Neural cell (in vitro differentiated cells): ENCODE data around the gene RNF133. TPM values are rescaled to one million over a fixed set of nuclear protein-coding genes. Genes with fewer than 3 reads are reported as not detected.

Experiments
- H2AFZ ChIP-seq: fragments of 200-600, 300-800 bp; sonication (generic), shearing (Covaris generic); 2 replicates; pipeline ENCODE4 v1.6.0; 2014; ENCODE audit warnings: low read depth, mild to moderate bottlenecking, antibody characterized with exemption, low read length, moderate library complexity
- H3F3A ChIP-seq: fragments of 200-600 bp; shearing (Covaris generic); 2 replicates; pipeline ENCODE4 v1.6.1; 2016; ENCODE audit warnings: mild to moderate bottlenecking, moderate library complexity, mixed read lengths, antibody characterized with exemption, low read length; ENCODE audit not compliant: insufficient read depth, poor library complexity, severe bottlenecking
- H3K27ac ChIP-seq: fragments of 200-600, 300-800 bp; sonication (generic), shearing (Covaris generic); 2 replicates; pipeline ENCODE4 v1.5.1; 2014; ENCODE audit warnings: mild to moderate bottlenecking, low read length, moderate library complexity
- H3K27me3 ChIP-seq: fragments of 300-800, 200-600 bp; sonication (generic), shearing (Covaris generic); 2 replicates; pipeline ENCODE4 v1.6.0; 2014; ENCODE audit warnings: mild to moderate bottlenecking, low read depth, low read length, moderate library complexity; ENCODE audit not compliant: insufficient read depth
- H3K36me3 ChIP-seq: fragments of 300-800, 200-600 bp; sonication (generic), shearing (Covaris generic); 2 replicates; pipeline ENCODE4 v1.5.1; 2014; ENCODE audit warnings: mild to moderate bottlenecking, antibody characterized with exemption, low read length, moderate library complexity; ENCODE audit not compliant: insufficient read depth
- H3K4me2 ChIP-seq: fragments of 300-800, 200-600 bp; sonication (generic), shearing (Covaris generic); 2 replicates; pipeline ENCODE4 v1.6.0; 2014; ENCODE audit warnings: mild to moderate bottlenecking, low read length
- H3K4me3 ChIP-seq: fragments of 300-800, 200-600 bp; sonication (generic), shearing (Covaris generic); 2 replicates; pipeline ENCODE4 v1.5.1; 2014; ENCODE audit warnings: mild to moderate bottlenecking, low read length, moderate library complexity
- H3K79me2 ChIP-seq: fragments of 200-600 bp; shearing (Covaris generic); replicated peaks from 2 replicates; pipeline ENCODE4 v1.6.0; 2014; ENCODE audit warnings: mild to moderate bottlenecking, low read length, moderate library complexity; ENCODE audit not compliant: insufficient read depth
- H3K9ac ChIP-seq: fragments of 300-800, 200-600 bp; sonication (generic), shearing (Covaris generic); 2 replicates; pipeline ENCODE4 v1.6.1; 2016; ENCODE audit warnings: mild to moderate bottlenecking, low read length, mixed read lengths
- H3K9me2 ChIP-seq: fragments of 200-600 bp; shearing (Covaris generic); 2 replicates; pipeline ENCODE4 v1.6.1; 2016; ENCODE audit warnings: mild to moderate bottlenecking, low read length, mixed read lengths; ENCODE audit not compliant: insufficient read depth
- H3K9me3 ChIP-seq: fragments of 200-600, 300-800 bp; sonication (generic), shearing (Covaris generic); 2 replicates; pipeline ENCODE4 v1.6.1; 2016; ENCODE audit warnings: mild to moderate bottlenecking, mixed run types, low read length, moderate library complexity, mixed read lengths
- H4K20me1 ChIP-seq: fragments of 200-600 bp; shearing (Covaris generic); 2 replicates; pipeline ENCODE4 v1.6.1; 2016; ENCODE audit warnings: mild to moderate bottlenecking, mixed run types; ENCODE audit not compliant: insufficient read depth
- EP300 ChIP-seq: fragments of 450-650 bp; conservative IDR thresholded peaks from 2 replicates; pipeline ENCODE4 v1.6.1; 2014; ENCODE audit warnings: antibody characterized with exemption, mild to moderate bottlenecking, moderate library complexity; ENCODE audit not compliant: poor library complexity, severe bottlenecking
- EZH2 ChIP-seq: fragments of 200-600, 300-800 bp; shearing (Covaris generic), sonication (generic); IDR thresholded peaks from 2 replicates; pipeline ENCODE4 v1.6.1; 2014; ENCODE audit warnings: antibody characterized with exemption, low read length, borderline replicate concordance, mild to moderate bottlenecking; ENCODE audit not compliant: insufficient read depth, poor library complexity, severe bottlenecking
- MXI1 ChIP-seq: fragments of 450-650 bp; conservative IDR thresholded peaks from 2 replicates; pipeline ENCODE4 v1.6.1; 2014; ENCODE audit warnings: antibody characterized with exemption, mild to moderate bottlenecking; ENCODE audit not compliant: poor library complexity, severe bottlenecking
- POLR2AphosphoS5 ChIP-seq: IDR thresholded peaks from 2 replicates; pipeline ENCODE4 v1.6.1; 2012
- RAD21 ChIP-seq: fragments of 450-650 bp; conservative IDR thresholded peaks from 2 replicates; pipeline ENCODE4 v1.6.1; 2014; ENCODE audit warnings: antibody characterized with exemption, mild to moderate bottlenecking, moderate library complexity
- SMC3 ChIP-seq: fragments of 450-650 bp; conservative IDR thresholded peaks from 2 replicates; pipeline ENCODE4 v1.6.1; 2014; ENCODE audit warnings: antibody characterized with exemption, mild to moderate bottlenecking, moderate library complexity; ENCODE audit not compliant: poor library complexity
- TAF1 ChIP-seq: IDR thresholded peaks from 2 replicates; pipeline ENCODE4 v1.6.1; 2012; ENCODE audit warnings: low read depth
- polyA plus RNA-seq: library from polyadenylated mRNA; depleted of rRNA; stranded (reverse); fragments of >200 nt; gene quantifications from 2 replicates; pipeline ENCODE4 v1.2.3, GENCODE V29; 2014
- TF ChIP-seq, protein P1 (sequence below): fragments of 450-650 bp; IDR thresholded peaks from 2 replicates; pipeline ENCODE4 v1.5.1; 2014; ENCODE audit warnings: antibody characterized with exemption, mild to moderate bottlenecking, moderate library complexity; ENCODE audit not compliant: poor library complexity, severe bottlenecking
- TF ChIP-seq, protein P2 (sequence below): IDR thresholded peaks from 2 replicates; pipeline ENCODE4 v1.6.1; 2012; ENCODE audit warnings: borderline replicate concordance

RNF133 gene
- polyA plus RNA-seq, 1 donor from 2014 or later: not detected

DNA sequence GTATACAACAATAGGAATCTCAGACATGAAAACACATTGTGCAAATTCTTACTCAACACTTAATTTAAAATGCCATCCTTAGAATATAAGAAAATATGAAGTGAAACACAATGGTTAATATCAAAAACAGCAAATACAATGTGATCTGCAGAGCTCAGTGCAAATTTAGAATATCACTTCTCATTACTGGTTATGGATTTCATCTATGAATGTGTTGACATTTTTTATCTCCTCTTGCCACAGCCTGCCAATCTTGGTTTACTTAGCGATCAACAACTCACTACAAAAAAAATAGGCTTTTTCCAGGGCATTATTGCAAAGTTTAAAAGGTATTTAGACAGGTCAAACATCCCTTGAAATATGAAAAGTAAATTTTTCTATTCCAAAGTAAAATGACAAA, 28.8 kb upstream of the RNF133 start:
- H4K20me1 ChIP-seq: no peaks in the 10 kb centered on the region
- no peak overlapping the region for H3K4me2 ChIP-seq
- H3K36me3 ChIP-seq: no peaks in the 10 kb centered on the region
- H3K27me3 ChIP-seq: no peaks in the 10 kb centered on the region
- H3K79me2 ChIP-seq: no peaks in the 10 kb centered on the region
- no peaks in the 10 kb centered on the region for H3K9me2 ChIP-seq
- H3K9ac ChIP-seq: no peak overlapping the region
- no peaks in the 10 kb centered on the region for H3K9me3 ChIP-seq
- H3K27ac ChIP-seq: no peak overlapping the region
- no peak overlapping the region for H3K4me3 ChIP-seq
- no peaks in the 10 kb centered on the region for H3F3A ChIP-seq
- H2AFZ ChIP-seq: no peak overlapping the region
- TF ChIP-seq, protein P1, sequence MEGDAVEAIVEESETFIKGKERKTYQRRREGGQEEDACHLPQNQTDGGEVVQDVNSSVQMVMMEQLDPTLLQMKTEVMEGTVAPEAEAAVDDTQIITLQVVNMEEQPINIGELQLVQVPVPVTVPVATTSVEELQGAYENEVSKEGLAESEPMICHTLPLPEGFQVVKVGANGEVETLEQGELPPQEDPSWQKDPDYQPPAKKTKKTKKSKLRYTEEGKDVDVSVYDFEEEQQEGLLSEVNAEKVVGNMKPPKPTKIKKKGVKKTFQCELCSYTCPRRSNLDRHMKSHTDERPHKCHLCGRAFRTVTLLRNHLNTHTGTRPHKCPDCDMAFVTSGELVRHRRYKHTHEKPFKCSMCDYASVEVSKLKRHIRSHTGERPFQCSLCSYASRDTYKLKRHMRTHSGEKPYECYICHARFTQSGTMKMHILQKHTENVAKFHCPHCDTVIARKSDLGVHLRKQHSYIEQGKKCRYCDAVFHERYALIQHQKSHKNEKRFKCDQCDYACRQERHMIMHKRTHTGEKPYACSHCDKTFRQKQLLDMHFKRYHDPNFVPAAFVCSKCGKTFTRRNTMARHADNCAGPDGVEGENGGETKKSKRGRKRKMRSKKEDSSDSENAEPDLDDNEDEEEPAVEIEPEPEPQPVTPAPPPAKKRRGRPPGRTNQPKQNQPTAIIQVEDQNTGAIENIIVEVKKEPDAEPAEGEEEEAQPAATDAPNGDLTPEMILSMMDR: no peak
- no peak for TF ChIP-seq SMC3
- TF ChIP-seq TAF1: no peak
- TF ChIP-seq, protein P2, sequence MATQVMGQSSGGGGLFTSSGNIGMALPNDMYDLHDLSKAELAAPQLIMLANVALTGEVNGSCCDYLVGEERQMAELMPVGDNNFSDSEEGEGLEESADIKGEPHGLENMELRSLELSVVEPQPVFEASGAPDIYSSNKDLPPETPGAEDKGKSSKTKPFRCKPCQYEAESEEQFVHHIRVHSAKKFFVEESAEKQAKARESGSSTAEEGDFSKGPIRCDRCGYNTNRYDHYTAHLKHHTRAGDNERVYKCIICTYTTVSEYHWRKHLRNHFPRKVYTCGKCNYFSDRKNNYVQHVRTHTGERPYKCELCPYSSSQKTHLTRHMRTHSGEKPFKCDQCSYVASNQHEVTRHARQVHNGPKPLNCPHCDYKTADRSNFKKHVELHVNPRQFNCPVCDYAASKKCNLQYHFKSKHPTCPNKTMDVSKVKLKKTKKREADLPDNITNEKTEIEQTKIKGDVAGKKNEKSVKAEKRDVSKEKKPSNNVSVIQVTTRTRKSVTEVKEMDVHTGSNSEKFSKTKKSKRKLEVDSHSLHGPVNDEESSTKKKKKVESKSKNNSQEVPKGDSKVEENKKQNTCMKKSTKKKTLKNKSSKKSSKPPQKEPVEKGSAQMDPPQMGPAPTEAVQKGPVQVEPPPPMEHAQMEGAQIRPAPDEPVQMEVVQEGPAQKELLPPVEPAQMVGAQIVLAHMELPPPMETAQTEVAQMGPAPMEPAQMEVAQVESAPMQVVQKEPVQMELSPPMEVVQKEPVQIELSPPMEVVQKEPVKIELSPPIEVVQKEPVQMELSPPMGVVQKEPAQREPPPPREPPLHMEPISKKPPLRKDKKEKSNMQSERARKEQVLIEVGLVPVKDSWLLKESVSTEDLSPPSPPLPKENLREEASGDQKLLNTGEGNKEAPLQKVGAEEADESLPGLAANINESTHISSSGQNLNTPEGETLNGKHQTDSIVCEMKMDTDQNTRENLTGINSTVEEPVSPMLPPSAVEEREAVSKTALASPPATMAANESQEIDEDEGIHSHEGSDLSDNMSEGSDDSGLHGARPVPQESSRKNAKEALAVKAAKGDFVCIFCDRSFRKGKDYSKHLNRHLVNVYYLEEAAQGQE: no peak
- no peak for TF ChIP-seq MXI1
- TF ChIP-seq POLR2AphosphoS5: no peak
- TF ChIP-seq RAD21: no peak

DNA sequence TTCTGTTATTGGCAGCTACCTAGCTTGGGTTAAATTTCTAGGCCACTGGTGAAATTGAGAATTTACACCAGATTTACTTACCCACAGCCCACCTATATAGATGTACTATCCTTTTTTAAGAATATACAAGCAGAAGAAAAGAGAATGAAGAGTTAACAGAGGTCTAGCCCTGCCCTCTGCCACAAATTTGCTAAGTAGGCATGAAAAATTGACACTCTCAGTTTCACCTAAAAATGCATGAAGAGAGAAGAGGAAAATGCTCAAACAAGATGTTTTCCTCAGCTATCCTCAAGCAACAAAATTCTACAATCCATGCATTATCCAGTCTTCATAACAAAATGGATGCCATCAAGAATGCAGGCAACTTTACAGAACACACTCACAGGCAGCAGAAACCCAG, 28.4 kb upstream of the RNF133 start:
- no peak overlapping the region for H3K4me2 ChIP-seq
- H3K4me3 ChIP-seq: no peak overlapping the region
- H3K9me3 ChIP-seq: no peaks in the 10 kb centered on the region
- no peaks in the 10 kb centered on the region for H3K27me3 ChIP-seq
- H2AFZ ChIP-seq: no peak overlapping the region
- H3K9ac ChIP-seq: no peak overlapping the region
- no peak for TF ChIP-seq EP300
- no peak for TF ChIP-seq RAD21
- no peak for TF ChIP-seq EZH2
- no peak for TF ChIP-seq POLR2AphosphoS5
- TF ChIP-seq, protein P2: no peak
- no peak for TF ChIP-seq TAF1
- no peak for TF ChIP-seq MXI1
- TF ChIP-seq, protein P1: no peak
- H3K27ac ChIP-seq: no peak overlapping the region
- H3K36me3 ChIP-seq: no peaks in the 10 kb centered on the region
- no peaks in the 10 kb centered on the region for H3F3A ChIP-seq
- no peaks in the 10 kb centered on the region for H3K79me2 ChIP-seq
- no peaks in the 10 kb centered on the region for H4K20me1 ChIP-seq
- H3K9me2 ChIP-seq: no peaks in the 10 kb centered on the region
